ENCODE results near the gene WRNIP1.

Gene WRNIP1

GRCh38 chr6:2782356-2782708 lies 17.1 kb downstream of the WRNIP1 start:
- no peak overlapping the region for H3K4me3 ChIP-seq (ENCODE audit: low read depth in 1 of 2, low read length in 1 of 2)
- H3K27me3 ChIP-seq = no peaks in the 10 kb centered on the region
- H3K9me3 ChIP-seq = no peaks in the 10 kb centered on the region
- H3K36me3 ChIP-seq = peaks cover 54% of the 10 kb centered on the region
- no peak overlapping the region for H3K27ac ChIP-seq
- H3K4me1 ChIP-seq (ENCODE audit: control insufficient read depth in 1 of 2, insufficient read depth in 1 of 2, low read depth in 1 of 2, low read length in 1 of 2) = no peaks in the 10 kb centered on the region
- TF ChIP-seq, protein P1, sequence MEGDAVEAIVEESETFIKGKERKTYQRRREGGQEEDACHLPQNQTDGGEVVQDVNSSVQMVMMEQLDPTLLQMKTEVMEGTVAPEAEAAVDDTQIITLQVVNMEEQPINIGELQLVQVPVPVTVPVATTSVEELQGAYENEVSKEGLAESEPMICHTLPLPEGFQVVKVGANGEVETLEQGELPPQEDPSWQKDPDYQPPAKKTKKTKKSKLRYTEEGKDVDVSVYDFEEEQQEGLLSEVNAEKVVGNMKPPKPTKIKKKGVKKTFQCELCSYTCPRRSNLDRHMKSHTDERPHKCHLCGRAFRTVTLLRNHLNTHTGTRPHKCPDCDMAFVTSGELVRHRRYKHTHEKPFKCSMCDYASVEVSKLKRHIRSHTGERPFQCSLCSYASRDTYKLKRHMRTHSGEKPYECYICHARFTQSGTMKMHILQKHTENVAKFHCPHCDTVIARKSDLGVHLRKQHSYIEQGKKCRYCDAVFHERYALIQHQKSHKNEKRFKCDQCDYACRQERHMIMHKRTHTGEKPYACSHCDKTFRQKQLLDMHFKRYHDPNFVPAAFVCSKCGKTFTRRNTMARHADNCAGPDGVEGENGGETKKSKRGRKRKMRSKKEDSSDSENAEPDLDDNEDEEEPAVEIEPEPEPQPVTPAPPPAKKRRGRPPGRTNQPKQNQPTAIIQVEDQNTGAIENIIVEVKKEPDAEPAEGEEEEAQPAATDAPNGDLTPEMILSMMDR (IDR thresholded peaks at IDR 0.05) = no peak

DNA sequence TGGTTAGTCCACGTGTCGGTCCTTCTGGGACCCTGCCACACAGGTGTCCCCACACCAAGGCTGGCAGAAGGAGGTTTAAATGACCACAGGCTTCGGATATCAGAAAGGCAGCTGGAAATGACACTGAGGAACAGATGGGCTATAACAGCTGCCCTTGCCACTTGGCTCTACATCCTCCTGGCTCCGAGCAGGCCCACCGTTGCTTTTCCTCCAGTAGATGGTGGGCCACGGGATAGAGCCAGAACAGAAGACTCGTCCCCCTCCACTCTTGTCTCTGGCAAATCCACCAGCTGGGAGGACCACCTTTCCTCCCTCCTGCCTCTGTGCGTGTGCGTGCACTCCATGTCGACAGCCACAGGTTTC lies 17.6 kb downstream of the WRNIP1 start:
- TF ChIP-seq, protein P1 (IDR thresholded peaks at IDR 0.05) = no peak
- Histone ChIP-seq H3K27ac (no peak overlapping the region), H3K27me3 (no peaks in the 10 kb centered on the region), H3K36me3 (peaks cover 54% of the 10 kb centered on the region), H3K4me1 (ENCODE audit: control insufficient read depth in 1 of 2, insufficient read depth in 1 of 2, low read depth in 1 of 2, low read length in 1 of 2) (no peaks in the 10 kb centered on the region), H3K9me3 (no peaks in the 10 kb centered on the region), H3K4me3 (ENCODE audit: low read depth in 1 of 2, low read length in 1 of 2) (no peak overlapping the region)

DNA sequence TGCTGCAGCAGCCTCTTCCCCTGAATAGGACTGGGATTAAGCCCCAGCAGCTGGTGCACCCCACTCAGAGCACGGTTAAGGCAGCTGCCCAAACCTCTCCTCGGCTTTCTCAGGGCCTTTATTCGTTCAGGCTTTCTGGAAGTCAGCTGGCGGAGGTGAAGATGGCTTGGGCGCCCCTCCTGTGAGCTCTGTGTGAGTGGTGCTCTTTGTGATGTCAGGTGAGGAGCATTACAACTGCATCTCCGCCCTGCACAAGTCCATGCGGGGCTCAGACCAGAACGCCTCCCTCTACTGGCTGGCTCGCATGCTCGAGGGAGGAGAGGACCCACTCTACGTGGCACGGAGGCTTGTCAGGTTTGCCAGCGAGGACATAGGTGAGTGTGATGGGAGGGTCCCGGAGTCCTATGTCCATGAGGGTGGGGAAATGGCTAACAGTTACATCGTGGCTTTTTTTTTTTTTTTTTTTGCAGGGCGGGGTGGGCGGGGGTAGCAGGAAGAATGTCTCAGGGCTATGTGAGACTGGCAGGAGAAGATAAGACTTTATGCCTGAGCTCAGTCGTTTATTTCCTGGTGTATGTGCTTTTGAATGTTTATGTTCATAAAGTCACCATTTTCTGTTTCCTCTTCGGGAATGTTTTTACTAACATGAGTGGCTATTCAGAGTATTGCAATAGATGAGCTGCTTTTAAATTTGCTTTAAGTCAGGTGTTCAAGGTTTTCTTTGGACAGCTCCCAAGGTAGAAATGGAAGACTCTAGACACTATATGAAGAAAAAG lies 18.2 kb downstream of the WRNIP1 start:
- H3K36me3 ChIP-seq = peaks cover 54% of the 10 kb centered on the region
- no peaks in the 10 kb centered on the region for H3K27me3 ChIP-seq
- no peaks in the 10 kb centered on the region for H3K4me1 ChIP-seq (ENCODE audit: control insufficient read depth in 1 of 2, insufficient read depth in 1 of 2, low read depth in 1 of 2, low read length in 1 of 2)
- H3K27ac ChIP-seq = no peak overlapping the region
- H3K9me3 ChIP-seq = no peaks in the 10 kb centered on the region
- H3K4me3 ChIP-seq (ENCODE audit: low read depth in 1 of 2, low read length in 1 of 2) = no peak overlapping the region
- TF ChIP-seq, protein P1 (IDR thresholded peaks at IDR 0.05) = no peak

DNA sequence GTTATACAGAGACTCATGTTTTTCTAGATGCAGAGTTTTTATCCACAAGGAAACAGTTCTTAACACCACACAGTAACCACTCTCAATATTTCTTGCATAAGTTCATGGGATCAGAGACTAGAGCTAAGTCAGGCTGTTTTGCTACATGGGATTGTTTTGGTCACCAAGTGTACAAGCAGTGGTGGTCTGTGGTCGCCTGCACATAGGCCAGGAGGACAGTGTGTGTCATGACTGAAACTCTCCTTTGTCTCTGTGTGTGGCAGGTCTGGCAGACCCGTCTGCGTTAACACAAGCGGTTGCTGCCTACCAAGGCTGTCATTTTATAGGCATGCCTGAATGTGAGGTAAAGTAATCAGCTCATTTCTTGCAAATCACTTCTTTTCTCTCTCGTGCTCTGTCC lies 18.9 kb downstream of the WRNIP1 start:
- Histone ChIP-seq H3K4me3 (ENCODE audit: low read depth in 1 of 2, low read length in 1 of 2) (no peak overlapping the region), H3K4me1 (ENCODE audit: control insufficient read depth in 1 of 2, insufficient read depth in 1 of 2, low read depth in 1 of 2, low read length in 1 of 2) (no peaks in the 10 kb centered on the region), H3K36me3 (peaks cover 52% of the 10 kb centered on the region), H3K9me3 (no peaks in the 10 kb centered on the region), H3K27ac (no peak overlapping the region), H3K27me3 (no peaks in the 10 kb centered on the region)
- TF ChIP-seq, protein P1 (IDR thresholded peaks at IDR 0.05) = no peak

DNA sequence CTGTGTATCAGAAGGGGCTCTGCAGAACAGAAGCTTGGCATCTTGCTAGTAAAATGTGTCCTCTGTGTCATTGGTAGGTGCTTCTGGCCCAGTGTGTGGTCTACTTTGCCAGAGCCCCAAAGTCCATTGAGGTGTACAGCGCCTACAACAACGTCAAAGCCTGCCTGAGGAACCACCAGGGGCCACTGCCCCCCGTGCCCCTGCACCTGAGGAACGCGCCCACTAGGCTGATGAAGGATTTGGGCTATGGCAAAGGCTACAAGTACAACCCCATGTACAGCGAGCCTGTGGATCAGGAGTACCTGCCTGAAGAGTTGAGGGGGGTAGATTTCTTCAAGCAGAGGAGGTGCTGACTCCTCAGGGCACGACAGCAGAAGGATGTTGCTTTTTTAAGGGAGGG lies 19.7 kb downstream of the WRNIP1 start:
- TF ChIP-seq, protein P1 (IDR thresholded peaks at IDR 0.05) = no peak
- Histone ChIP-seq H3K27me3 (no peaks in the 10 kb centered on the region), H3K27ac (no peak overlapping the region), H3K4me3 (ENCODE audit: low read depth in 1 of 2, low read length in 1 of 2) (no peak overlapping the region), H3K4me1 (ENCODE audit: control insufficient read depth in 1 of 2, insufficient read depth in 1 of 2, low read depth in 1 of 2, low read length in 1 of 2) (no peaks in the 10 kb centered on the region), H3K36me3 (peaks cover 43% of the 10 kb centered on the region), H3K9me3 (no peaks in the 10 kb centered on the region)
